ENCODE data around the gene PYGB. TPM values are rescaled to one million over a fixed set of nuclear protein-coding genes. Genes with fewer than 3 reads are reported as not detected.

The PYGB gene
- total RNA-seq, 1 experiment from 2014 or later, result 192 TPM

GRCh38 chr20:25336561-25337422, 88.9 kb downstream of the PYGB start:
- Histone ChIP-seq H3K9me3 (replicated peaks) (no peaks in the 10 kb centered on the region), H3K4me1 (replicated peaks) (peaks cover 4% of the 10 kb centered on the region), H3K36me3 (peaks cover 24% of the 10 kb centered on the region), H3K27me3 (replicated peaks) (no peaks in the 10 kb centered on the region), H3K4me3 (no peak overlapping the region), H3K27ac (no peak overlapping the region)
- no peak for DNase-seq (ENCODE audit: low read depth in 1 of 2, low spot score in 2 of 2)

GRCh38 chr20:25338112-25339023, 90.5 kb downstream of the PYGB start:
- no peak for DNase-seq (ENCODE audit: low read depth in 1 of 2, low spot score in 2 of 2)

GRCh38 chr20:25339608-25340007, 91.7 kb downstream of the PYGB start:
- Histone ChIP-seq H3K27me3 (replicated peaks) (no peaks in the 10 kb centered on the region), H3K36me3 (peaks cover 24% of the 10 kb centered on the region), H3K4me3 (no peak overlapping the region), H3K27ac (no peak overlapping the region), H3K9me3 (replicated peaks) (no peaks in the 10 kb centered on the region), H3K4me1 (replicated peaks) (peaks cover 21% of the 10 kb centered on the region)
- DNase-seq (ENCODE audit: low read depth in 1 of 2, low spot score in 2 of 2), result no peak

More at GRCh38 chr20:25338112-25339023, 90.5 kb downstream of the PYGB start:
- H3K27me3 ChIP-seq (replicated peaks), result no peaks in the 10 kb centered on the region
- no peaks in the 10 kb centered on the region for H3K9me3 ChIP-seq (replicated peaks)
- peaks cover 20% of the 10 kb centered on the region for H3K4me1 ChIP-seq (replicated peaks)
- H3K27ac ChIP-seq, result no peak overlapping the region
- no peak overlapping the region for H3K4me3 ChIP-seq
- peaks cover 24% of the 10 kb centered on the region for H3K36me3 ChIP-seq

GRCh38 chr20:25340380-25340779, 92.5 kb downstream of the PYGB start:
- Histone ChIP-seq H3K27ac (no peak overlapping the region), H3K4me3 (no peak overlapping the region), H3K9me3 (replicated peaks) (no peaks in the 10 kb centered on the region), H3K36me3 (peaks cover 26% of the 10 kb centered on the region), H3K27me3 (replicated peaks) (no peaks in the 10 kb centered on the region), H3K4me1 (replicated peaks) (peaks cover 21% of the 10 kb centered on the region)
- no peak for DNase-seq (ENCODE audit: low read depth in 1 of 2, low spot score in 2 of 2)

- Histone ChIP-seq H3K27me3 (replicated peaks) (no peaks in the 10 kb centered on the region), H3K27ac (no peak overlapping the region), H3K4me1 (replicated peaks) (peaks cover 21% of the 10 kb centered on the region), H3K4me3 (no peak overlapping the region), H3K9me3 (replicated peaks) (no peaks in the 10 kb centered on the region), H3K36me3 (peaks cover 20% of the 10 kb centered on the region)
- DNase-seq (ENCODE audit: low read depth in 1 of 2, low spot score in 2 of 2), result peak in 1 of 2 experiments; percentile 55
These were observed 94.1 kb downstream of the PYGB start for GRCh38 chr20:25341716-25342680.

DNA sequence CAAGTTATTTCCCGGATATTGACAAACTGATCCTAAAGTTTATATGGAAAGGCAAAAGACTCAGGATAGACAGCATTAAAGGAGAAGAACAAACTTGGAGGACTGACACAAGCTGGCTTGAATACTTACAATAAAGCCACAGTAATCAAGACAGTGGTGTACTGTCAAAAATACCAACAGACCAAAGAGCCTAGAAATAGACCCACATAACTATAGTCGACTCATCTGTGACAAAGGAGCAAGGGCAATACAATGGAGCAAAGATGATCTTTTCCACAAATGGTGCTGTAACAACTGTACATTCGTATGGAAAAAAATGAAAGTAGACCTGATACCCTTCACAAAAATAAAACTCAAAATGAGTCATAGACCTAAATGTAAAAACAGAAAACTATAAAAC, 96.7 kb downstream of the PYGB start:
- Histone ChIP-seq H3K9me3 (replicated peaks) (no peaks in the 10 kb centered on the region), H3K36me3 (0 out of 2 replicates have a peak, but pooled peaks cover 2% of the 10 kb centered on the region), H3K4me3 (no peak overlapping the region), H3K27me3 (replicated peaks) (no peaks in the 10 kb centered on the region), H3K4me1 (replicated peaks) (peaks cover 18% of the 10 kb centered on the region), H3K27ac (no peak overlapping the region)
- DNase-seq (ENCODE audit: low read depth in 1 of 2, low spot score in 2 of 2), result no peak

DNA sequence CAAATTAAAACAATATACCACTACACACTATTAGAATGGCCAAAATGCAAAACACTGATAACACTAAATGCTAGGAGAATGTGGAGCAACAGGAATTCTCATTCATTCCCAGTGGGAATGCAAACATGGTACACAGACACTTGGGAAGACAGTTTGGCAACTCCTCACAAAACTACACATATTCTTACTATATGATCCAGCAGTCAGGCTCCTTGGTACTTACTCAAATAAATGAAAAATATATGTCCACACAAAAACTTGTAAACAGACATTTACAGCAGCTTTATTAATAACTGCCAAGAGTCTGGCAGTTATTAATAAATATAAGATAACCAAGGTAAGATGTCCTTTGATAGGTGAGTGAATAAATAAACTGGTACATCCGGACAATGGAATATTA, 97.8 kb downstream of the PYGB start:
- no peaks in the 10 kb centered on the region for H3K9me3 ChIP-seq (replicated peaks)
- no peak overlapping the region for H3K27ac ChIP-seq
- no peak overlapping the region for H3K4me3 ChIP-seq
- DNase-seq (ENCODE audit: low read depth in 1 of 2, low spot score in 2 of 2), result no peak
- no peaks in the 10 kb centered on the region for H3K27me3 ChIP-seq (replicated peaks)
- 0 out of 2 replicates have a peak, but pooled peaks cover 2% of the 10 kb centered on the region for H3K36me3 ChIP-seq
- peaks cover 18% of the 10 kb centered on the region for H3K4me1 ChIP-seq (replicated peaks)

GRCh38 chr20:25346349-25346748, 98.5 kb downstream of the PYGB start:
- Histone ChIP-seq H3K36me3 (0 out of 2 replicates have a peak, but pooled peaks cover 2% of the 10 kb centered on the region), H3K4me1 (replicated peaks) (peaks cover 18% of the 10 kb centered on the region), H3K9me3 (replicated peaks) (no peaks in the 10 kb centered on the region), H3K27ac (no peak overlapping the region), H3K4me3 (no peak overlapping the region), H3K27me3 (replicated peaks) (no peaks in the 10 kb centered on the region)
- DNase-seq (ENCODE audit: low read depth in 1 of 2, low spot score in 2 of 2), result no peak

Other genes with a start within 250 kb of the PYGB start
- gene ACSS1, start 189.9 kb upstream of the PYGB start, total RNA-seq (2014; rRNA removed; shearing (Covaris generic)), result 3.8 and 4.9 TPM in 2 replicates
- gene VSX1, start 165.9 kb upstream of the PYGB start, total RNA-seq (2014; rRNA removed; shearing (Covaris generic)), result not detected in 2 replicates
- 68.0 and 77.0 TPM in 2 replicates for gene ENTPD6, start 52.4 kb upstream of the PYGB start, total RNA-seq (2014; rRNA removed; shearing (Covaris generic))
- gene ABHD12, start 142.8 kb downstream of the PYGB start, total RNA-seq (2014; rRNA removed; shearing (Covaris generic)), result 70.9 and 117 TPM in 2 replicates
- 42.5 and 49.5 TPM in 2 replicates for gene GINS1, start 159.6 kb downstream of the PYGB start, total RNA-seq (2014; rRNA removed; shearing (Covaris generic))

Measured in SJSA1 (cell line).